Thoracic aorta (tissue), 2 donors: ENCODE data around the gene SERPINA6. TPM values are rescaled to one million over a fixed set of nuclear protein-coding genes. Genes with fewer than 3 reads are reported as not detected.
"Not testable (repeated sequence)": the region's sequence is repeated elsewhere in the genome, so short reads cannot be mapped to it uniquely, and the experiment has no call there.

ENCODE experiments used
- ATAC-seq: fragments of 150-250 bp; one replicate; pipeline ENCODE4 v1.8.0; 2017; ENCODE audit warnings: low read depth; ENCODE audit not compliant: insufficient number of reproducible peaks, low FRiP score
- DNase-seq: peaks from one replicate; pipeline ENCODE4 v3.0.0-alpha.2; 2020; ENCODE audit warnings: low spot score
- H3K27ac ChIP-seq, 2 donors: fragments of 200-600 bp; sonication (generic); 1 replicate in 1 of 2; 2 replicates in 1 of 2; pipeline ENCODE4 v1.5.1; 2016; ENCODE audit warnings: mild to moderate bottlenecking in 2 of 2, moderate library complexity in 2 of 2
- H3K27me3 ChIP-seq: fragments of 200-600 bp; sonication (generic); replicated peaks from 2 replicates; pipeline ENCODE4 v1.6.0; 2016; ENCODE audit warnings: mild to moderate bottlenecking; ENCODE audit not compliant: insufficient read depth
- H3K36me3 ChIP-seq: fragments of 200-600 bp; sonication (generic); one replicate; pipeline ENCODE4 v1.5.1; 2016
- H3K4me1 ChIP-seq, 2 donors: fragments of 200-600 bp; sonication (generic); 1 replicate in 1 of 2; 2 replicates in 1 of 2; pipeline versions ENCODE4 v1.5.1 to v1.6.0; 2016; ENCODE audit warnings: low read depth in 2 of 2, mild to moderate bottlenecking in 1 of 2; ENCODE audit not compliant: control insufficient read depth in 1 of 2
- H3K4me3 ChIP-seq: fragments of 200-600 bp; sonication (generic); 2 replicates; pipeline ENCODE4 v1.5.1; 2016; ENCODE audit warnings: mild to moderate bottlenecking
- H3K9me3 ChIP-seq: fragments of 200-600 bp; sonication (generic); 2 replicates; pipeline ENCODE4 v1.5.1; 2016
- total RNA-seq, 2 donors: library from RNA; depleted of rRNA; stranded (reverse); fragments of >200 nt; gene quantifications; one replicate each; pipeline versions ENCODE4 v1.1.0 to v1.2.3, GENCODE V29; 2016
- TF ChIP-seq, protein P1 (sequence below): fragments of 200-600 bp; sonication (generic); IDR thresholded peaks from one replicate; pipeline ENCODE4 v1.5.1; 2019; ENCODE audit warnings: antibody characterized with exemption

SERPINA6 gene
- total RNA-seq, 2 donors from 2014 or later: not detected

DNA sequence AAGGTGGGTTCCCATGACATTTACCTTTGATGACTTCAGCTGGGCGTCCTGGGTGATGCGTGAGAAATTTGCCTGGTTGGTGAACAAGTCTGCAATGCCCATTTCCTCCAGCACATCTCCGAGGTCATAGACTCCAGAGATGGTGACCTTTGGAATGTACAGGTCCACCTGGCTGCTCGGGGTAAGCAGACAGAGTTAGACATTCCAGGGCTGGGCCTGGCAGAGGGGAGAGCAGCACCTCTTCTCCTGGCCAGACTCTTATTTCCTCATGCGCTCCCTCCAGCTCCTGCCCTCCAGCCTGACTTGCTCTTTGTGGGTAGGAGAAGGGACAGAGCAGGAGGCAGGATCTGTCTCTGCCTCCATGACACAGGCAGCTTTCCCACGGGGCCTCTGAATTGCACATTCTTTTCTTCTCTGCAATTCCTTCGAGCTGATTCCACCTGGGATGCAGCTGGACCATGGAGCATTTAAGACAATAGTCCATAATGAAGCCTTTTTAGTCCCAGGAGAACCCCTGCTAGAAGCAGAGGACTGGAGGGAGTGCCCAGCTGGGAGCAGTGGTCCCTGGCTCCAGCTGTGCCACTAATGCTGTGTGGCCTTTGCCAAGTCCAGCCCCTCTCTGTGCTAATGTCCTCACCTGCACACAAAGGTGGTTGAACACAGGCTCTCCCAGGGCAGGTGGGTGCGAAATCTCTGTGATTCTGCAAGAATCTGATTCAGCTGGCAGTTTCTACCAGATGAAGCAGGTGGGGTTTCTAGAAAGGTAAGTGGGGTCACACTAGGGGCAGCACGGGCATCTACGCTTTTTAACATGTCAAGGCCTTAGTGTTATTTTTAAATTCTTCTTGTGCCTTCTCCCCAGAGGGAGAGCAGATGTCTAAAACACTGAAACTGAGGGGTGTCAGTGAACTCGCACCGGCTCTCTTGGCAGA lies 16.8 kb downstream of the SERPINA6 start:
- Histone ChIP-seq H3K27ac (no peak overlapping the region), H3K27me3 (no peaks in the 10 kb centered on the region), H3K36me3 (no peaks in the 10 kb centered on the region), H3K9me3 (no peaks in the 10 kb centered on the region), H3K4me1 (no peaks in the 10 kb centered on the region), H3K4me3 (no peak overlapping the region)
- no peak for DNase-seq
- TF ChIP-seq, protein P1, sequence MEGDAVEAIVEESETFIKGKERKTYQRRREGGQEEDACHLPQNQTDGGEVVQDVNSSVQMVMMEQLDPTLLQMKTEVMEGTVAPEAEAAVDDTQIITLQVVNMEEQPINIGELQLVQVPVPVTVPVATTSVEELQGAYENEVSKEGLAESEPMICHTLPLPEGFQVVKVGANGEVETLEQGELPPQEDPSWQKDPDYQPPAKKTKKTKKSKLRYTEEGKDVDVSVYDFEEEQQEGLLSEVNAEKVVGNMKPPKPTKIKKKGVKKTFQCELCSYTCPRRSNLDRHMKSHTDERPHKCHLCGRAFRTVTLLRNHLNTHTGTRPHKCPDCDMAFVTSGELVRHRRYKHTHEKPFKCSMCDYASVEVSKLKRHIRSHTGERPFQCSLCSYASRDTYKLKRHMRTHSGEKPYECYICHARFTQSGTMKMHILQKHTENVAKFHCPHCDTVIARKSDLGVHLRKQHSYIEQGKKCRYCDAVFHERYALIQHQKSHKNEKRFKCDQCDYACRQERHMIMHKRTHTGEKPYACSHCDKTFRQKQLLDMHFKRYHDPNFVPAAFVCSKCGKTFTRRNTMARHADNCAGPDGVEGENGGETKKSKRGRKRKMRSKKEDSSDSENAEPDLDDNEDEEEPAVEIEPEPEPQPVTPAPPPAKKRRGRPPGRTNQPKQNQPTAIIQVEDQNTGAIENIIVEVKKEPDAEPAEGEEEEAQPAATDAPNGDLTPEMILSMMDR: no peak
- ATAC-seq: no peak

DNA sequence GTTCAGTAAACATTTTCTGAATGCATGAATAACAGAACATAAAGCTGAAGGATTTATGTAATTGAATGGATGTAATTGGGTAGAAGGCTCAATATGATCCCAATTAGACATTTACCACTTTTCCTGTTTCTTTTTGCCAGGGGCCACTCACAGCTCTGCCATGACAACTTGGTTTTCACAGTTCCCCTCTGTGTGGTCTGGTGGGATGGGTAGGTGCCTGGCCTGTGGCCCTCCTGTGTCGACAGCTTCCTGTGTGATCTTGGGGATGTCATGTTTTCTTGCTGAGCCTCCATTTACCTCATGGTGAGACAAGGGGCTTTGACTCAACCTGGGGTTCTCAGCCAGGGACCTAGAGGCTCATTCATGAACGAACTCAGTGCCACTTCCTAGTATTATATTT lies 17.5 kb downstream of the SERPINA6 start:
- Histone ChIP-seq H3K36me3 (no peaks in the 10 kb centered on the region), H3K27me3 (no peaks in the 10 kb centered on the region), H3K27ac (no peak overlapping the region), H3K4me3 (no peak overlapping the region), H3K9me3 (no peaks in the 10 kb centered on the region), H3K4me1 (no peaks in the 10 kb centered on the region)
- no peak for ATAC-seq
- TF ChIP-seq, protein P1: no peak
- no peak for DNase-seq

DNA sequence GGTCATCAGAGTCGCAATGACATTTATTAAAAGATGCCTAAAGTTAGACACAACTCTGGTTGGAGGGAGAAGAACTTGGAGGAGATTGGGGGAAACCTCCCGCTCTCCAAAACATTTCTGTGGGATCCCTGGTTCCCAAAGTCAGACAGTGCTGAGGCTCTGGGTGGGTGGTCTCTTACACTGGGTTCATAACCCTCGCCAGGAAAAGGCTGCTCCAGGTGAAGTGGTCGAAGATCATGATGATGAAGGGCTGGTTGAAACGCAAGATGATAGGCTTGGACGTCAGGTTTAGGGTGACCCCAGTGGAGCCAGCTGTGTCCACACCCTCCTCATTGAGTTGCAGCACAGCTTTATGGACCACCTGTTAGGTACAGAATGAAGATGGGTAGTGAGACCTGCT lies 18.9 kb downstream of the SERPINA6 start:
- Histone ChIP-seq H3K9me3 (no peaks in the 10 kb centered on the region), H3K36me3 (no peaks in the 10 kb centered on the region)

DNA sequence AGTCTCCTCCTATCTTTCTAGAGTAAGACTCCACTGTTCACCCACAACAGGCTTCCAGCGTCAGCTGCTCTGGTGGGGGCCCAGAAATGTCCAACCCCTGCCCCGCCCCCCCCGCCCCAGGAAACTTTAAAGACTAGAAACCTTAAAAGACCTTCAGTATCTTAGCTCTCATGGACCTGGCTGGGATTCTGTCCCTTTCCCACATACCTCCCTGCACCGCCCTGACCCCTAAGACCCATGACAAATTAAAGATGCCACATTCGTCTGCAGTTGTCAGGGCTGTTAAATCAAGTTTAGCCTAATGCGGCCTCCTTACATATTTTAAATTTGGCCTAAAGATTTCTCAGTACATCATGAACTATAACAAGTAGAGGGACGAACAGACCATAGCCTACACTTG lies 20.0 kb downstream of the SERPINA6 start:
- H3K9me3 ChIP-seq: no peaks in the 10 kb centered on the region
- no peaks in the 10 kb centered on the region for H3K4me1 ChIP-seq
- H3K4me3 ChIP-seq: no peak overlapping the region
- no peaks in the 10 kb centered on the region for H3K27me3 ChIP-seq
- DNase-seq (no peak), ATAC-seq (no peak)
- TF ChIP-seq, protein P1: no peak
- H3K27ac ChIP-seq: no peak overlapping the region
- no peaks in the 10 kb centered on the region for H3K36me3 ChIP-seq

More for the DNA sequence above, 18.9 kb downstream of the SERPINA6 start:
- no peak for ATAC-seq
- Histone ChIP-seq H3K4me1 (no peaks in the 10 kb centered on the region), H3K27me3 (no peaks in the 10 kb centered on the region), H3K4me3 (no peak overlapping the region), H3K27ac (no peak overlapping the region)
- no peak for DNase-seq
- TF ChIP-seq, protein P1: no peak

DNA sequence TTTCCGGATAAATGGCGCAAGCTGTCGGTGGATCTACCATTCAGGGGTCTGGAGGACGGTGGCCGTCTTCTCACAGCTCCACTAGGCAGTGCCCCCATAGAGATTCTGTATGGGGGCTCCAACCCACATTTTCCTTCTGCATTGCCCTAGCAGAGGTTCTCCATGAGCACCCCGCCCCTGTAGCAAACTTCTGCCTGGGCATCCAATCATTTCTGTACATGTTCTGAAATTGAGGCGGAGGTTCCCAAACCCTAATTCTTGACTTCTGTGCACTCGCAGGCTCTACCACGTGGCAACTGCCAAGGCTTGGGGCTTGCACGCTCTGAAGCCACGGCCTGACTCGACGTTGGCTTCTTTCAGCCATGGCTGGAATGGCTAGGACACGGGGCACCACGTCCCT lies 25.0 kb downstream of the SERPINA6 start:
- Histone ChIP-seq H3K4me1 (no peaks in the 10 kb centered on the region), H3K27me3 (no peaks in the 10 kb centered on the region), H3K27ac (no peak overlapping the region), H3K9me3 (no peaks in the 10 kb centered on the region), H3K4me3 (no peak overlapping the region), H3K36me3 (no peaks in the 10 kb centered on the region)
- DNase-seq (no peak), ATAC-seq (no peak)
- TF ChIP-seq, protein P1: no peak

DNA sequence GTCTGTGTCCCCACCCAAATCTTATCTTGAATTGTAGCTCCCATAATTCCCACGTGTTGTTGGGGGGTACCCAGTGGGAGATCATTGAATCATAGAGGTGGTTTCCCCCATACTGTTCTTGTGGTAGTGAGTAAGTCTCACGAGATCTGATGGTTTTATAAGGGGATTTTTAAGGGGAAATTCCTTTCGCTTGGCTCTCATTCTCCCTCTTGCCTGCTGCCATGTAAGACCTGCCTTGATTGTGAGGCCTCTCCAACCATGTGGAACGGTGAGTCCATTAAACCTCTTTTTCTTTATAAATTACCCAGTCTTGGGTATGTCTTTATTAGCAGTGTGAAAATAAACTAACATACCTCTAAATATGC lies 27.0 kb downstream of the SERPINA6 start:
- H3K4me3 ChIP-seq, H3K4me1 ChIP-seq, H3K27me3 ChIP-seq, ATAC-seq, DNase-seq, H3K36me3 ChIP-seq, H3K27ac ChIP-seq, H3K9me3 ChIP-seq: not testable (repeated sequence)
